MCF 10A (cell line): ENCODE data around the gene IFT88. TPM values are rescaled to one million over a fixed set of nuclear protein-coding genes. Genes with fewer than 3 reads are reported as not detected.

Experiments used
- BruUV-seq: library from RNA; stranded (reverse); fragments of 400-500 nt; replicated peaks from 2 replicates; lab custom pipeline; 2021; lab: Mats Ljungman, UMichigan
- CTCF ChIA-PET: fragments of 300-600 bp; sonication (Branson Sonifier 250); formaldehyde crosslinking; extraction: SDS; loops from one replicate; lab custom pipeline; 2021; ENCODE audit warnings: antibody characterized with exemption, inconsistent platforms; lab: Yijun Ruan, JAX
- POLR2A ChIA-PET: fragments of 300-600, 350-650 bp; sonication (Branson Sonifier 250); formaldehyde crosslinking; extraction: SDS; loops from one replicate; lab custom pipeline; 2020; ENCODE audit warnings: antibody characterized with exemption, inconsistent platforms; lab: Yijun Ruan, JAX
- DNase-seq: peaks from one replicate; pipeline ENCODE4 v3.0.0-alpha.2; 2018; ENCODE audit not compliant: unreplicated experiment
- H3K27ac Mint-ChIP-seq: one replicate; pipeline ENCODE4 v1.8.0; 2022; ENCODE audit warnings: mild to moderate bottlenecking, low read depth, mixed read lengths; ENCODE audit not compliant: unreplicated experiment
- H3K27me3 Mint-ChIP-seq: one replicate; pipeline ENCODE4 v1.8.0; 2022; ENCODE audit warnings: mixed read lengths; ENCODE audit not compliant: insufficient read depth, unreplicated experiment
- H3K36me3 Mint-ChIP-seq: one replicate; pipeline ENCODE4 v1.8.0; 2022; ENCODE audit warnings: mild to moderate bottlenecking, moderate library complexity, mixed read lengths; ENCODE audit not compliant: insufficient read depth, unreplicated experiment
- H3K4me1 Mint-ChIP-seq: one replicate; pipeline ENCODE4 v1.8.0; 2022; ENCODE audit warnings: mixed read lengths; ENCODE audit not compliant: insufficient read depth, unreplicated experiment
- H3K4me3 Mint-ChIP-seq: one replicate; pipeline ENCODE4 v1.8.0; 2022; ENCODE audit warnings: mild to moderate bottlenecking, moderate library complexity, mixed read lengths; ENCODE audit not compliant: unreplicated experiment
- H3K9me3 Mint-ChIP-seq: one replicate; pipeline ENCODE4 v1.8.0; 2022; ENCODE audit warnings: mixed read lengths; ENCODE audit not compliant: unreplicated experiment
- intact Hi-C: fragments of 100-400 bp; cut with micrococcal nuclease; formaldehyde crosslinking; loops from 2 replicates; pipeline ENCODE4 v1.14.1; 2022
- total RNA-seq: library from RNA; stranded (reverse); gene quantifications from 2 replicates; pipeline ENCODE4 v1.2.3, GENCODE V29; 2022
- TF ChIP-seq, protein P1 (sequence below): fragments of 200-600 bp; IDR thresholded peaks from one replicate; pipeline ENCODE4 v1.8.0; 2022; ENCODE audit warnings: antibody characterized with exemption, mild to moderate bottlenecking; ENCODE audit not compliant: unreplicated experiment

IFT88 gene
- total RNA-seq, 1 experiment from 2014 or later: 19.8 TPM

DNA sequence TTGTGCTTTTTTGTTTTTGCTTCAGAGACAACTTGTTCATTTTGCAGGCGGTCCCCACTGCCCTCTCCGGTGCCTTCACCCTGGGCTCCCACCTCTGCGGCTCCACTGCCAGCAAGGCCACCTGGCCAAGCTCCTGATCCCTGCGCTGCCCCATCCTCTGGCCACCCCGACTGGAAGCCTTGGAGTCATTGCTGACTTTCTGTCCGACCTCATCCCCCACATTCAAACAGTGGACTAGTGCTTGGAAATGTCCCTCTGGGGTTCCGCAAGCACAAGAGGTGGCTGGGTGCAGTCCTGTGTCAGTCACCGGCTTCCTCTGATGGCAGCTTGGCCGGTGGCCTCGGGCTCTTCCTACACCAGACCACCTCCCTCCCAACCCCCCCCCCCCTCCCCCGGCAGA is 153.5 kb downstream of the IFT88 start:
- CTCF ChIA-PET: no interaction called here
- no peak overlapping the region for H3K4me3 Mint-ChIP-seq
- no TSS peak for BruUV-seq
- POLR2A ChIA-PET: interaction anchor here (0.5 kb wide), 1 partner anchor 152 kb away, joined by 3 read pairs; no protein-coding TSS in a partner anchor
- no peaks in the 10 kb centered on the region for H3K27me3 Mint-ChIP-seq
- H3K36me3 Mint-ChIP-seq: no peaks in the 10 kb centered on the region
- H3K4me1 Mint-ChIP-seq: no peaks in the 10 kb centered on the region
- DNase-seq: no peak
- intact Hi-C loops: no loop called here
- TF ChIP-seq, protein P1, sequence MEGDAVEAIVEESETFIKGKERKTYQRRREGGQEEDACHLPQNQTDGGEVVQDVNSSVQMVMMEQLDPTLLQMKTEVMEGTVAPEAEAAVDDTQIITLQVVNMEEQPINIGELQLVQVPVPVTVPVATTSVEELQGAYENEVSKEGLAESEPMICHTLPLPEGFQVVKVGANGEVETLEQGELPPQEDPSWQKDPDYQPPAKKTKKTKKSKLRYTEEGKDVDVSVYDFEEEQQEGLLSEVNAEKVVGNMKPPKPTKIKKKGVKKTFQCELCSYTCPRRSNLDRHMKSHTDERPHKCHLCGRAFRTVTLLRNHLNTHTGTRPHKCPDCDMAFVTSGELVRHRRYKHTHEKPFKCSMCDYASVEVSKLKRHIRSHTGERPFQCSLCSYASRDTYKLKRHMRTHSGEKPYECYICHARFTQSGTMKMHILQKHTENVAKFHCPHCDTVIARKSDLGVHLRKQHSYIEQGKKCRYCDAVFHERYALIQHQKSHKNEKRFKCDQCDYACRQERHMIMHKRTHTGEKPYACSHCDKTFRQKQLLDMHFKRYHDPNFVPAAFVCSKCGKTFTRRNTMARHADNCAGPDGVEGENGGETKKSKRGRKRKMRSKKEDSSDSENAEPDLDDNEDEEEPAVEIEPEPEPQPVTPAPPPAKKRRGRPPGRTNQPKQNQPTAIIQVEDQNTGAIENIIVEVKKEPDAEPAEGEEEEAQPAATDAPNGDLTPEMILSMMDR: no peak
- H3K27ac Mint-ChIP-seq: no peak overlapping the region
- no peaks in the 10 kb centered on the region for H3K9me3 Mint-ChIP-seq

DNA sequence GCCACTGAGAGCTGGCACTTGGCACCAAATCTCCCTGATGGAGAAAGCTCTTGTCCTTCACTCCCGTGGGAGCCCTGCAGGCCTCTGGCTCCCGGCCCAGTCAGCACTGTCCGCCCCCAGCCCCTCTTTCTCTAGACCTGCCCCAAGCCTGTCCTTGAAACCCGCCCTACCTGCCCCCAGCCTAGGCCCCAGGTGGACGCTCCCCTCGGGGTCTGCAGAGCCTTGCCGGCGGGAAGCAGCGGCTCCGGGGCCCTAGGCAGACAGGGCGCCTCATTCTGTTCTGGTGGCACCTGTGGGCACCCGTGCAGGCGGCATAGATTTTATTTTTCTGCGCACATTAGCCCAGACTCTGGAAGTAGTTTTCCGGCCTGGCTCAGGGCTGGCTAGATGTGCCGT is 154.1 kb downstream of the IFT88 start:
- intact Hi-C loops: no loop called here
- no peaks in the 10 kb centered on the region for H3K36me3 Mint-ChIP-seq
- no peak overlapping the region for H3K27ac Mint-ChIP-seq
- no peak for DNase-seq
- H3K9me3 Mint-ChIP-seq: no peaks in the 10 kb centered on the region
- no peaks in the 10 kb centered on the region for H3K4me1 Mint-ChIP-seq
- no TSS peak for BruUV-seq
- H3K4me3 Mint-ChIP-seq: no peak overlapping the region
- CTCF ChIA-PET: interaction anchor here (0.6 kb wide), 2 partner anchors 82 to 488 kb away, joined by 3 read pairs; no protein-coding TSS in a partner anchor
- H3K27me3 Mint-ChIP-seq: no peaks in the 10 kb centered on the region
- POLR2A ChIA-PET: no interaction called here
- TF ChIP-seq, protein P1: no peak

DNA sequence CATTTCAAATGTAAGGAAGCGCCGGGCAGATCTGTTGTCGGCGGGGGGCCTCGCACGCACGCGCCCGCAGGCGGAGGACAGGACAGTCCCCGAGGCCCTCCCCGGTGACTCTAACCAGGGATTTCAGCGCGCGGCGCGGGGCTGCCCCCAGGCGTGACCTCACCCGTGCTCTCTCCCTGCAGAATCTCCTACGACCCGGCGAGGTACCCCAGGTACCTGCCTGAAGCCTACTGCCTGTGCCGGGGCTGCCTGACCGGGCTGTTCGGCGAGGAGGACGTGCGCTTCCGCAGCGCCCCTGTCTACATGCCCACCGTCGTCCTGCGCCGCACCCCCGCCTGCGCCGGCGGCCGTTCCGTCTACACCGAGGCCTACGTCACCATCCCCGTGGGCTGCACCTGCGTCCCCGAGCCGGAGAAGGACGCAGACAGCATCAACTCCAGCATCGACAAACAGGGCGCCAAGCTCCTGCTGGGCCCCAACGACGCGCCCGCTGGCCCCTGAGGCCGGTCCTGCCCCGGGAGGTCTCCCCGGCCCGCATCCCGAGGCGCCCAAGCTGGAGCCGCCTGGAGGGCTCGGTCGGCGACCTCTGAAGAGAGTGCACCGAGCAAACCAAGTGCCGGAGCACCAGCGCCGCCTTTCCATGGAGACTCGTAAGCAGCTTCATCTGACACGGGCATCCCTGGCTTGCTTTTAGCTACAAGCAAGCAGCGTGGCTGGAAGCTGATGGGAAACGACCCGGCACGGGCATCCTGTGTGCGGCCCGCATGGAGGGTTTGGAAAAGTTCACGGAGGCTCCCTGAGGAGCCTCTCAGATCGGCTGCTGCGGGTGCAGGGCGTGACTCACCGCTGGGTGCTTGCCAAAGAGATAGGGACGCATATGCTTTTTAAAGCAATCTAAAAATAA is 154.7 kb downstream of the IFT88 start:
- ChIA-PET CTCF (interaction anchor here (0.6 kb wide), 3 partner anchors 83 to 487 kb away, joined by 3 to 4 read pairs (median 3); no protein-coding TSS in a partner anchor), POLR2A (interaction anchor here (0.6 to 1.2 kb wide), 4 partner anchors 9 to 412 kb away, joined by 3 to 6 read pairs (median 4); no protein-coding TSS in a partner anchor)

DNA sequence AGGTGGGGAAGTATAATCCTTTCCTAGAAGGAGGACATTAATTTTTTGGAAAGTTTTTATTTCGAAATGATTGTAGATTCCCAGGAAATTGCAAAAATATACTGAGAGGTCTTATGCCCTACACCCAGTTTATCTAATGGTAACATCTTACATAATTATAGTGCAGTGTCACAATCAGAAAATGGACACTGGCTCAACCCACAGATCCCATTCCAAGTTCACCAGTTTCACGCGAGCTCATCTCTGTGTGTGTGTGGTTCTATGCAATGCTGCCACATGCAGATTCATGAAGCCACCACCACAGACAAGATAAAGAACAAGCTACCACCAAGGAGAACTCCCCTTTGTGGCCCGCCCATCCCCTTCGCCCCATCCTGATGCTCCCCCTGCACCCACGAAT is 160.9 kb downstream of the IFT88 start:
- Mint-ChIP-seq H3K36me3 (no peaks in the 10 kb centered on the region), H3K9me3 (no peaks in the 10 kb centered on the region), H3K4me1 (no peaks in the 10 kb centered on the region), H3K4me3 (no peak overlapping the region), H3K27me3 (no peaks in the 10 kb centered on the region), H3K27ac (no peak overlapping the region)
- POLR2A ChIA-PET: no interaction called here
- intact Hi-C loops: no loop called here
- TF ChIP-seq, protein P1: no peak
- no peak for DNase-seq
- CTCF ChIA-PET: no interaction called here
- BruUV-seq: no TSS peak

More for the DNA sequence above, 154.7 kb downstream of the IFT88 start:
- Mint-ChIP-seq H3K4me1 (no peaks in the 10 kb centered on the region), H3K27me3 (no peaks in the 10 kb centered on the region), H3K9me3 (no peaks in the 10 kb centered on the region), H3K4me3 (no peak overlapping the region), H3K27ac (no peak overlapping the region), H3K36me3 (no peaks in the 10 kb centered on the region)
- TF ChIP-seq, protein P1: no peak
- no TSS peak for BruUV-seq
- DNase-seq: peak; percentile 45
- intact Hi-C loops: no loop called here
